BLaER1 treated with 17β-estradiol and CSF1 and Interleukin-3, amounts not matched to agents 10 nM and 100 nM (cell line): ENCODE data around the gene SPTBN4.

Experiments used
- H3K27ac ChIP-seq, 11 experiments: shearing (Covaris generic); formaldehyde crosslinking; 2 replicates each; pipeline ENCODE4 v1.8.1; 2022
- H3K27me3 ChIP-seq, 11 experiments: shearing (Covaris generic); formaldehyde crosslinking; 2 replicates each; pipeline ENCODE4 v1.8.1; 2022
- H3K36me3 ChIP-seq, 11 experiments: shearing (Covaris generic); formaldehyde crosslinking; 2 replicates each; pipeline ENCODE4 v1.8.1; 2022
- H3K4me1 ChIP-seq, 10 experiments: shearing (Covaris generic); formaldehyde crosslinking; 2 replicates each; pipeline ENCODE4 v1.8.1; 2022
- H3K4me2 ChIP-seq, 11 experiments: shearing (Covaris generic); formaldehyde crosslinking; 2 replicates each; pipeline ENCODE4 v1.8.1; 2022
- H3K4me3 ChIP-seq, 10 experiments: shearing (Covaris generic); formaldehyde crosslinking; 2 replicates each; pipeline ENCODE4 v1.8.1; 2022
- H3K9ac ChIP-seq, 11 experiments: shearing (Covaris generic); formaldehyde crosslinking; 2 replicates each; pipeline ENCODE4 v1.8.1; 2022
- H3K9me3 ChIP-seq, 11 experiments: shearing (Covaris generic); formaldehyde crosslinking; replicated peaks in 1 of 11; 2 replicates each; pipeline ENCODE4 v1.8.1; 2022
- H4K20me1 ChIP-seq, 11 experiments: shearing (Covaris generic); formaldehyde crosslinking; 2 replicates each; pipeline ENCODE4 v1.8.1; 2022
- Cebpa-rat ChIP-seq, 11 experiments: shearing (Covaris generic); IDR thresholded peaks; 2 replicates each; pipeline ENCODE4 v1.8.1; 2022

The SPTBN4 gene

GRCh38 chr19:40464059-40465024, 2.5 kb upstream of the SPTBN4 start:
- peak overlapping the region in 10 of 11 experiments; percentile 11 to 92 (median 81); a peak in 20 of 22 replicates for H3K27ac ChIP-seq
- H3K4me1 ChIP-seq, result peaks cover 41 to 63% (median 53%) of the 10 kb centered on the region in 10 experiments
- no peaks in the 10 kb centered on the region for H3K9me3 ChIP-seq
- peak overlapping the region; percentile 79 to 93 (median 85) for H3K4me2 ChIP-seq
- peaks cover 0 to 12% (median 0%) of the 10 kb centered on the region in 11 experiments; a peak in 3 of 22 replicates for H3K36me3 ChIP-seq
- H3K27me3 ChIP-seq, result peaks cover 0 to 13% (median 6%) of the 10 kb centered on the region in 11 experiments; a peak in 8 of 22 replicates
- H3K9ac ChIP-seq, result peak overlapping the region in 10 of 11 experiments; percentile 74 to 90 (median 82); a peak in 17 of 22 replicates
- H4K20me1 ChIP-seq, result peaks cover 0 to 45% (median 0%) of the 10 kb centered on the region in 11 experiments; a peak in 5 of 22 replicates
- peak overlapping the region in 8 of 10 experiments; percentile 66 to 83 (median 71); a peak in 15 of 20 replicates for H3K4me3 ChIP-seq
- no peak for TF ChIP-seq Cebpa-rat (IDR thresholded peaks at IDR 0.05)

- Histone ChIP-seq H3K4me1 (peaks cover 41 to 64% (median 53%) of the 10 kb centered on the region in 10 experiments), H4K20me1 (peaks cover 0 to 37% (median 0%) of the 10 kb centered on the region in 11 experiments; a peak in 5 of 22 replicates), H3K9ac (peak overlapping the region; percentile 74 to 90 (median 82)), H3K27ac (peak overlapping the region; percentile 60 to 92 (median 81)), H3K9me3 (no peaks in the 10 kb centered on the region), H3K36me3 (peaks cover 0 to 6% (median 0%) of the 10 kb centered on the region in 11 experiments; a peak in 3 of 22 replicates), H3K27me3 (peaks cover 0 to 13% (median 6%) of the 10 kb centered on the region in 11 experiments; a peak in 8 of 22 replicates), H3K4me2 (peak overlapping the region; percentile 79 to 93 (median 85)), H3K4me3 (peak overlapping the region; percentile 64 to 83 (median 70))
- TF ChIP-seq Cebpa-rat (IDR thresholded peaks at IDR 0.05), result peak in 9 of 11 experiments; percentile 15 to 79 (median 48); a peak in 8 of 22 replicates
Measured at GRCh38 chr19:40465025-40465556, 1.7 kb upstream of the SPTBN4 start.

- Histone ChIP-seq H3K27me3 (peaks cover 0 to 13% (median 6%) of the 10 kb centered on the region in 11 experiments; a peak in 8 of 22 replicates), H3K9ac (peak within 1 kb of the TSS; percentile 74 to 90 (median 82)), H3K9me3 (no peaks in the 10 kb centered on the region), H3K36me3 (peaks cover 0 to 3% (median 0%) of the 10 kb centered on the region in 11 experiments; a peak in 1 of 22 replicates), H3K4me2 (peak within 1 kb of the TSS; percentile 79 to 93 (median 89)), H3K27ac (peak within 1 kb of the TSS; percentile 60 to 92 (median 81)), H3K4me1 (peaks cover 41 to 62% (median 52%) of the 10 kb centered on the region in 10 experiments), H4K20me1 (peaks cover 0 to 31% (median 0%) of the 10 kb centered on the region in 11 experiments; a peak in 5 of 22 replicates), H3K4me3 (peak within 1 kb of the TSS; percentile 64 to 83 (median 70))
- no peak for TF ChIP-seq Cebpa-rat (IDR thresholded peaks at IDR 0.05)
Measured at GRCh38 chr19:40465557-40466218, 1.1 kb upstream of the SPTBN4 start, which contains the start of gene BLVRB. Gene BLVRB (minus strand): TSS chr19:40465745. CDS start chr19:40465688, 57 bp downstream.

- H3K9ac ChIP-seq, result peak overlapping the region in 10 of 11 experiments; percentile 29 to 60 (median 48); a peak in 14 of 22 replicates
- no peaks in the 10 kb centered on the region for H3K9me3 ChIP-seq
- peak overlapping the region; percentile 42 to 83 (median 69) for H3K4me3 ChIP-seq
- peaks cover 0 to 24% (median 0%) of the 10 kb centered on the region in 11 experiments; a peak in 5 of 22 replicates for H4K20me1 ChIP-seq
- H3K4me1 ChIP-seq, result peaks cover 35 to 55% (median 45%) of the 10 kb centered on the region in 10 experiments
- H3K36me3 ChIP-seq, result no peaks in the 10 kb centered on the region
- peaks cover 0 to 13% (median 6%) of the 10 kb centered on the region in 11 experiments; a peak in 8 of 22 replicates for H3K27me3 ChIP-seq
- H3K27ac ChIP-seq, result no peak overlapping the region
- TF ChIP-seq Cebpa-rat (IDR thresholded peaks at IDR 0.05), result no peak
- H3K4me2 ChIP-seq, result peak overlapping the region; percentile 77 to 92 (median 85)
Measured at GRCh38 chr19:40466219-40466984, 399 bp upstream of the SPTBN4 start.

- no peak overlapping the region; a peak in 2 of 22 replicates for H3K27ac ChIP-seq
- peak overlapping the region in 3 of 11 experiments; percentile 12 to 58 (median 48); a peak in 5 of 22 replicates for H3K4me2 ChIP-seq
- no peak for TF ChIP-seq Cebpa-rat (IDR thresholded peaks at IDR 0.05)
- H3K27me3 ChIP-seq, result peaks cover 0 to 13% (median 6%) of the 10 kb centered on the region in 11 experiments; a peak in 8 of 22 replicates
- H3K4me3 ChIP-seq, result no peak overlapping the region
- H3K9me3 ChIP-seq, result no peaks in the 10 kb centered on the region
- H3K4me1 ChIP-seq, result peaks cover 20 to 30% (median 23%) of the 10 kb centered on the region in 10 experiments
- no peaks in the 10 kb centered on the region for H3K36me3 ChIP-seq
- H4K20me1 ChIP-seq, result peaks cover 0 to 2% (median 0%) of the 10 kb centered on the region in 11 experiments; a peak in 2 of 22 replicates
- H3K9ac ChIP-seq, result peak overlapping the region in 1 of 11 experiments; percentile 13; a peak in 1 of 22 replicates
Measured at GRCh38 chr19:40469011-40469410, 2.2 kb downstream of the SPTBN4 start.

DNA sequence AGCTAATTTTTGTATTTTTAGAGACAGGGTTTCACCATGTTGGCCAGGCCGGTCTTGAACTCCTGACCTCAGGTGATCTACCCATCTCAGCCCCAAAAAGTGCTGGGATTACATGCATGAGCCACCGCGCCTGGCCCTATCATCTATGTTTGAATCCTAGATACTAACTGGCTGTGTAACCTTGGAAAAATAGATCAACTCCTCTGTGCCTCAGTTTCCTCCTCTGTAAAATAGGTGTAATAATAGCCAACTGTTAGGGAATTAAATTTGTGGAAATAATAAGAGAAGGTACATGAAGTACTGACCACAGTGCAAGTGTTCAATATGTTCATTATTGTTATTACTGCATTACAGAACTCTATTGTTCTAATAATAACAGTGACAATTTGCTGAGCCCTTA, 4.3 kb downstream of the SPTBN4 start:
- Histone ChIP-seq H3K4me2 (no peak overlapping the region), H3K27ac (no peak overlapping the region), H3K9me3 (no peaks in the 10 kb centered on the region), H3K36me3 (no peaks in the 10 kb centered on the region), H3K4me1 (peaks cover 6 to 20% (median 9%) of the 10 kb centered on the region in 10 experiments), H3K27me3 (peaks cover 0 to 13% (median 6%) of the 10 kb centered on the region in 11 experiments; a peak in 8 of 22 replicates), H3K9ac (no peak overlapping the region), H3K4me3 (no peak overlapping the region), H4K20me1 (no peaks in the 10 kb centered on the region)
- TF ChIP-seq Cebpa-rat (IDR thresholded peaks at IDR 0.05), result no peak

DNA sequence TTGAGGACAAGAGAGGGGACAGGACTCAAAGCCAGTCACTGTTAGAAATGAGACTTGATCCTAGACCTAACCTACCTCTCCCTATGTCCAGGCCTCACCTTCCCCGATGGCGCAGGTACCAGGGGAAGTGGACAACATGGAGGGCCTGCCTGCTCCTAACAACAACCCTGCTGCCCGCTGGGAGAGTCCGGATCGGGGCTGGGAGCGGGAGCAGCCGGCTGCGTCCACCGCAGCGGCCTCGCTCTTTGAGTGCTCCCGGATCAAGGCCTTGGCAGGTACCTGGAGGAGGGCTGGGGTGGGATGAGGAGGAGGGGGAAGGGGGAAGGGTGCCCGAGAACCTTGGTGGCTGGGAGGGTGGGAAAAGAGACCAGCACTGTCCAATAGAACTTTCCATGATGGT, 5.7 kb downstream of the SPTBN4 start:
- Histone ChIP-seq H3K4me1 (peaks cover 0 to 13% (median 2%) of the 10 kb centered on the region in 10 experiments; a peak in 8 of 20 replicates), H3K9ac (no peak overlapping the region), H3K4me3 (no peak overlapping the region), H4K20me1 (no peaks in the 10 kb centered on the region), H3K27ac (no peak overlapping the region), H3K36me3 (no peaks in the 10 kb centered on the region), H3K9me3 (no peaks in the 10 kb centered on the region), H3K27me3 (peaks cover 0 to under 1% (median 0%) of the 10 kb centered on the region in 11 experiments; a peak in 1 of 22 replicates), H3K4me2 (no peak overlapping the region)
- TF ChIP-seq Cebpa-rat (IDR thresholded peaks at IDR 0.05), result no peak
